ENCODE data around the gene FNTB.

DNA sequence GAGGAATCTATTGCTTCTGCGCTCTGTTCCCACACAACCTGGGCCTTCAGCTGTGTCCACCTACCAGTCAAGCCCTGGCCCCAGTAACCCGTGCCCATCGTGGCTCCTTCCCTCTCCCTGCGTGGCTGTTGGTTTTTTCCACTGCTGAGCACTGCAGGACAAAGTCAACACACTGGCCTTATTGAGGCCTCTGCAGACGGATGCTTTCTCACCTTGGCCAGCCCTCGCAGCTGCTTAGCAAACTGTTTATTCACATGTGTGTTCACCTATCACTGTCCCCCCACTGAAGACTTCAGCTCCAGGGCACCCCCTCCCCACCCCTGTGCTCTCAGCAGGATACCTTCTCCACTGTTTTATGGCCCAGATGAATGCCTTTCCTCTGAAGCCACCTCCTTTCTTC is 31.4 kb upstream of the FNTB start:
- TF ChIP-seq POLR2AphosphoS5 (IDR thresholded peaks at IDR 0.05; ENCODE audit: low read depth) (no peak), GABPA (IDR thresholded peaks at IDR 0.05; ENCODE audit: low read depth) (no peak), SPI1 (IDR thresholded peaks at IDR 0.05; ENCODE audit: borderline replicate concordance, low read depth) (no peak)
- TF ChIP-seq, protein P1, sequence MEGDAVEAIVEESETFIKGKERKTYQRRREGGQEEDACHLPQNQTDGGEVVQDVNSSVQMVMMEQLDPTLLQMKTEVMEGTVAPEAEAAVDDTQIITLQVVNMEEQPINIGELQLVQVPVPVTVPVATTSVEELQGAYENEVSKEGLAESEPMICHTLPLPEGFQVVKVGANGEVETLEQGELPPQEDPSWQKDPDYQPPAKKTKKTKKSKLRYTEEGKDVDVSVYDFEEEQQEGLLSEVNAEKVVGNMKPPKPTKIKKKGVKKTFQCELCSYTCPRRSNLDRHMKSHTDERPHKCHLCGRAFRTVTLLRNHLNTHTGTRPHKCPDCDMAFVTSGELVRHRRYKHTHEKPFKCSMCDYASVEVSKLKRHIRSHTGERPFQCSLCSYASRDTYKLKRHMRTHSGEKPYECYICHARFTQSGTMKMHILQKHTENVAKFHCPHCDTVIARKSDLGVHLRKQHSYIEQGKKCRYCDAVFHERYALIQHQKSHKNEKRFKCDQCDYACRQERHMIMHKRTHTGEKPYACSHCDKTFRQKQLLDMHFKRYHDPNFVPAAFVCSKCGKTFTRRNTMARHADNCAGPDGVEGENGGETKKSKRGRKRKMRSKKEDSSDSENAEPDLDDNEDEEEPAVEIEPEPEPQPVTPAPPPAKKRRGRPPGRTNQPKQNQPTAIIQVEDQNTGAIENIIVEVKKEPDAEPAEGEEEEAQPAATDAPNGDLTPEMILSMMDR (IDR thresholded peaks at IDR 0.05; ENCODE audit: insufficient read depth, low read length), result no peak
- TF ChIP-seq, protein P2, sequence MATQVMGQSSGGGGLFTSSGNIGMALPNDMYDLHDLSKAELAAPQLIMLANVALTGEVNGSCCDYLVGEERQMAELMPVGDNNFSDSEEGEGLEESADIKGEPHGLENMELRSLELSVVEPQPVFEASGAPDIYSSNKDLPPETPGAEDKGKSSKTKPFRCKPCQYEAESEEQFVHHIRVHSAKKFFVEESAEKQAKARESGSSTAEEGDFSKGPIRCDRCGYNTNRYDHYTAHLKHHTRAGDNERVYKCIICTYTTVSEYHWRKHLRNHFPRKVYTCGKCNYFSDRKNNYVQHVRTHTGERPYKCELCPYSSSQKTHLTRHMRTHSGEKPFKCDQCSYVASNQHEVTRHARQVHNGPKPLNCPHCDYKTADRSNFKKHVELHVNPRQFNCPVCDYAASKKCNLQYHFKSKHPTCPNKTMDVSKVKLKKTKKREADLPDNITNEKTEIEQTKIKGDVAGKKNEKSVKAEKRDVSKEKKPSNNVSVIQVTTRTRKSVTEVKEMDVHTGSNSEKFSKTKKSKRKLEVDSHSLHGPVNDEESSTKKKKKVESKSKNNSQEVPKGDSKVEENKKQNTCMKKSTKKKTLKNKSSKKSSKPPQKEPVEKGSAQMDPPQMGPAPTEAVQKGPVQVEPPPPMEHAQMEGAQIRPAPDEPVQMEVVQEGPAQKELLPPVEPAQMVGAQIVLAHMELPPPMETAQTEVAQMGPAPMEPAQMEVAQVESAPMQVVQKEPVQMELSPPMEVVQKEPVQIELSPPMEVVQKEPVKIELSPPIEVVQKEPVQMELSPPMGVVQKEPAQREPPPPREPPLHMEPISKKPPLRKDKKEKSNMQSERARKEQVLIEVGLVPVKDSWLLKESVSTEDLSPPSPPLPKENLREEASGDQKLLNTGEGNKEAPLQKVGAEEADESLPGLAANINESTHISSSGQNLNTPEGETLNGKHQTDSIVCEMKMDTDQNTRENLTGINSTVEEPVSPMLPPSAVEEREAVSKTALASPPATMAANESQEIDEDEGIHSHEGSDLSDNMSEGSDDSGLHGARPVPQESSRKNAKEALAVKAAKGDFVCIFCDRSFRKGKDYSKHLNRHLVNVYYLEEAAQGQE (IDR thresholded peaks at IDR 0.05; ENCODE audit: insufficient replicate concordance, low read depth), result no peak

Measured in HL-60 (cell line).